SKM-1 (cell line): ENCODE data around the gene ANKRD30B.
"Not testable (repeated sequence)": the region's sequence is repeated elsewhere in the genome, so short reads cannot be mapped to it uniquely, and the experiment has no call there.

ENCODE experiments used
- DNase-seq: peaks from one replicate; lab custom pipeline; 2025; ENCODE audit not compliant: unreplicated experiment; lab: John Stamatoyannopoulos, UW

The ANKRD30B gene, protein sequence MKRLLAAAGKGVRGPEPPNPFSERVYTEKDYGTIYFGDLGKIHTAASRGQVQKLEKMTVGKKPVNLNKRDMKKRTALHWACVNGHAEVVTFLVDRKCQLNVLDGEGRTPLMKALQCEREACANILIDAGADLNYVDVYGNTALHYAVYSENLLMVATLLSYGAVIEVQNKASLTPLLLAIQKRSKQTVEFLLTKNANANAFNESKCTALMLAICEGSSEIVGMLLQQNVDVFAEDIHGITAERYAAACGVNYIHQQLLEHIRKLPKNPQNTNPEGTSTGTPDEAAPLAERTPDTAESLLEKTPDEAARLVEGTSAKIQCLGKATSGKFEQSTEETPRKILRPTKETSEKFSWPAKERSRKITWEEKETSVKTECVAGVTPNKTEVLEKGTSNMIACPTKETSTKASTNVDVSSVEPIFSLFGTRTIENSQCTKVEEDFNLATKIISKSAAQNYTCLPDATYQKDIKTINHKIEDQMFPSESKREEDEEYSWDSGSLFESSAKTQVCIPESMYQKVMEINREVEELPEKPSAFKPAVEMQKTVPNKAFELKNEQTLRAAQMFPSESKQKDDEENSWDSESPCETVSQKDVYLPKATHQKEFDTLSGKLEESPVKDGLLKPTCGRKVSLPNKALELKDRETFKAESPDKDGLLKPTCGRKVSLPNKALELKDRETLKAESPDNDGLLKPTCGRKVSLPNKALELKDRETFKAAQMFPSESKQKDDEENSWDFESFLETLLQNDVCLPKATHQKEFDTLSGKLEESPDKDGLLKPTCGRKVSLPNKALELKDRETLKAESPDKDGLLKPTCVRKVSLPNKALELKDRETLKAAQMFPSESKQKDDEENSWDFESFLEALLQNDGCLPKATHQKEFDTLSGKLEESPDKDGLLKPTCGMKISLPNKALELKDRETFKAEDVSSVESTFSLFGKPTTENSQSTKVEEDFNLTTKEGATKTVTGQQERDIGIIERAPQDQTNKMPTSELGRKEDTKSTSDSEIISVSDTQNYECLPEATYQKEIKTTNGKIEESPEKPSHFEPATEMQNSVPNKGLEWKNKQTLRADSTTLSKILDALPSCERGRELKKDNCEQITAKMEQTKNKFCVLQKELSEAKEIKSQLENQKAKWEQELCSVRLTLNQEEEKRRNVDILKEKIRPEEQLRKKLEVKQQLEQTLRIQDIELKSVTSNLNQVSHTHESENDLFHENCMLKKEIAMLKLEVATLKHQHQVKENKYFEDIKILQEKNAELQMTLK (N-terminal part only)

DNA sequence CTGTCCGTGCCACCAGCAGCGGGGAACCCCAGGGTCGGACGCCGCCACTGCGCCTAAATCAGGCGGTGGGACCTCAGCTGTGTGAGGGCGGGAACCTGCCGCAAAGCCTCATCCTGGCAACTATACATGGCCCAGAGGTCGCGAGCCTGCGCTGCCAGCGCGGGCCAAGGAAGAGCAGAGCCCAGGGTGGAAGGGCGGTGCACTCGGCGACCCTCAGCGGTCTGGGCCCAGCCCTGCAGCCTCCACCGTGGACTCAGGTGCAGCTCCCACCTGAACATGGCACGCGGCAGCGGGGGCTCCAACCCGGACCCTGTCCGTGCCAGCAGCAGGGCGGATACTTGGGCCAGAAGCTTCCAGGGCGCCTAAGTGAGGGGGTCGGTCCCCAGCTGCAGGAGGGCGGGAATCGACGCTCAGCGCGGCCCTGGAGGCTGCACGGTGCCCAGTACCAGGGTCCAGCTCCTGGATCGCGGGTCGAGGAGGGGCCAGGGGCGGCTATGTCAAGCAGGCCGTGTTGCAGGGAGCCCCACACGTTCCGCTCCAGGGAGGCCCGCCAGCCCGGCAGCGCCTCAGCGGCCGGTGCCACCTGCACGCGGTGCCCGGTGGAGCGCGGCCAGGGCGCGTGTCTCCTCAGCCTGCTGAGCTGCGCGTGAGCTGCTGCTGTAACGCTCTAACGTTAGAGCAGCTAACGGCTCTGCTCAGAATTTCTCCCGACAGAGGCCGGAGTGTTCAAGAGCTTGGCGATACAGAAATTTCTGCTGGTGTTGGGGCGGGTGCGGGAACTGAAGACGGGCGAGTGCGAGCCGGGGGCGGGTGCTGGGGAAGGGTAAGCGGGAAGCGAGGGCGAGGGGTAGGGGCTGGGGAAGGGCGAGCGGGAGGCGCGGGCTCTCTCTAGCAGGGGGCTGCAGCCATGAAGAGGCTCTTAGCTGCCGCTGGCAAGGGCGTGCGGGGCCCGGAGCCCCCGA lies at the start of gene ANKRD30B:
TSS of gene ANKRD30B (plus strand) at position 660 of the 962 bp plus-strand sequence. CDS start at position 908, 248 bp downstream.
- no peak for DNase-seq

DNA sequence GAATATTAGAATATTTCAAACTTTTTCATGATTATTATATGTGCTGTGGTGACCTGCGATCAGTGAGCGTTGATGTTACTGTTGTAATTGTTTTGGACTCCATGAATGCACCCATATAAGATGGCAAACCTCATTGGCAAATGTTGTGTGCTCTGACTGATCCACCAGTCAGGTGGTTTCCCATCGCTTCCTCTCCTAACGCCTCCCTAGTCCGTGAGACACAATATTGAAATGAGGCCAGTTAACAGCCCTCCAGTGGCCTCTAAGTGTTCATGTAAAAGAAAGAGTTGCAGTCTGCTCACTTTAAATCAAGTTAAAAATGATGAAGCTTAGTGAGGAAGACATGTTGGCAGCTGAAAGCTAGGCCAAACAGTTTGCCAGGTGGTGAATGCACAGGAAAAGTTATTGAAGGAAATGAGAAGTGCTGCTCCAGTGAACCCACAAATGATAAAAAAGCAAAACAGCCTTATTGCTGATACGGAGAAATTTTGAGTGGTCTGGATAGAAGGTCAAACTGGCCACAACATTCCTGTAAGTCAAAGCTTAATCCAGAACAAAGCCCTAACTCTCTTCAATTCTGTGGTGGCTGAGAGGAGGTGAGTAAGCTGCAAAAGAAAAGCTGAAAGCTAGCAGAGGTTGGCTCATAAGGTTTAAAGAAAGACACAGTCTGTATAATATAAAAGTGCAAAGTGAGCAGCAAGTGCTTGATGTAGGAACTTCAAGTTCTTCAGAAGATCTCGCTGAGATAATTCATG lies 46.5 kb upstream of the ANKRD30B start:
- DNase-seq, result not testable (repeated sequence)

DNA sequence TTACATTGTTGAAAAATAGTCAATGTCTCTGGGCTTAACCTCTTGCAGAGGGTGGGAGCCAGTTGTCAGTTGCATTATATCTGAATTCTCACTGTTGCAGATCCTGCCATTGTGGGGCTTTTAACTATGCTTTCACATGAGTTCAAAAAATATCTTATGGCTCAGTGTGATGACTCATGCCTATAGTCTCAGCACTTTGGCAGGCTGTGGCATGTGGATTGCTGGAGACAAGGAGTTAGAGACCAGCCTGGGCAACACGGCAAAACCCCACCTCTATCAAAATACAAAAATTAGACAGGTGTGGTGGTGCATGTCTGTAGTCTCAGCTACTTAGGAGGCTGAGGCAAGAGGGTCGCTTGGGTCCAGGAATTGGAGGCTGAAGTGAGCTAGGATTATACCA lies 38.2 kb upstream of the ANKRD30B start:
- DNase-seq, result not testable (repeated sequence)

DNA sequence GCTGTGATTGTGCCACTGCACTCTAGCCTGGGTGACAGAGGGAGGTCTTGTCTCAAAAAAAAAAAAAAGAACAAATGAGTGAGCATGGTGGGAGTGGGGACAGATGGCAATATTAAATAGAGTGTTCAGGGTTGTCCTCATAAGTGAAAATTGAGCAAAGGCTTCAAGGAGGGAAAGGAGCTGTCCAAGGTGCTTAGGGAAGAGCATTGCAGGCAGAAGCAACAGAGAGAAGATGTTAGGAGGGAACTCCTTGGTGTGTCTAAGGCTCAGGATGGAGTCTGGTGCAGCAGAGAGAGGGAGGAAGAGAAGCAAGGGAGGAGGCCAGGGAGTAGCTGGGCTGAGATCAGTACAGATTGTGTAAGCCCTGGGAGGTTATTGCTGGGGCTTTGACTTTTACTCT lies 26.4 kb upstream of the ANKRD30B start:
- DNase-seq, result not testable (repeated sequence)

DNA sequence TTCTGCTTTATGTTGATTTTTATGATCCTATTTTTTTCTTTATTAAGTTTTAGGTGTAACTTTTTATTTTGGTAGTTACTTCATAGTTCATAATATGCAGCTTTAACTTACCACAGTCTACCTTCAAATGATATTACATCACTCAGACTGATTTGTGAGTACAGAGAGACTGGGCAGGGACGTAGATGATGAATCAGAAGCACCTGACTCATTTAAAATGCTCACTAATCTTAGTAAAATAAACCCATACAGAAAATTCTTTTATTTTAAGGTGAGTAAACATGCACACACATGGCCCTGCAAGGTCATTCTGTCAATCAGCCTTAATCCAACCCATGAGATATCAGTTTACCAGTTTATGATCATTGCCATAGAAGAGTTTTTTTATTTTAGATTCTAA lies 8.9 kb upstream of the ANKRD30B start:
- not testable (repeated sequence) for DNase-seq

GRCh38 chr18:14746897-14747296 lies 1.1 kb upstream of the ANKRD30B start:
- no peak for DNase-seq

- DNase-seq, result no peak
Observed at GRCh38 chr18:14748496-14748895, 524 bp downstream of the ANKRD30B start.

DNA sequence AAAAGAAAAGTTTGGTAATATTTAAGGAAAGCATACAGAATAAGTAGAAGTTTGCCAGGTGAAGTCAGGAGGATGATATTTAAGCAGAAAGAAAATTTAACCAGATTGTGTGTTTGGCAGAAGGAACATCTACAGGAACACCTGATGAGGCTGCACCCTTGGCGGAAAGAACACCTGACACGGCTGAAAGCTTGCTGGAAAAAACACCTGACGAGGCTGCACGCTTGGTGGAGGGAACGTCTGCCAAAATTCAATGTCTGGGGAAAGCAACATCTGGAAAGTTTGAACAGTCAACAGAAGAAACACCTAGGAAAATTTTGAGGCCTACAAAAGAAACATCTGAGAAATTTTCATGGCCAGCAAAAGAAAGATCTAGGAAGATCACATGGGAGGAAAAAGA lies 15.6 kb downstream of the ANKRD30B start:
- not testable (repeated sequence) for DNase-seq

- DNase-seq, result no peak
Observed at GRCh38 chr18:14767474-14767873, 19.5 kb downstream of the ANKRD30B start.

- no peak for DNase-seq
Observed at GRCh38 chr18:14768241-14768640, 20.3 kb downstream of the ANKRD30B start.

DNA sequence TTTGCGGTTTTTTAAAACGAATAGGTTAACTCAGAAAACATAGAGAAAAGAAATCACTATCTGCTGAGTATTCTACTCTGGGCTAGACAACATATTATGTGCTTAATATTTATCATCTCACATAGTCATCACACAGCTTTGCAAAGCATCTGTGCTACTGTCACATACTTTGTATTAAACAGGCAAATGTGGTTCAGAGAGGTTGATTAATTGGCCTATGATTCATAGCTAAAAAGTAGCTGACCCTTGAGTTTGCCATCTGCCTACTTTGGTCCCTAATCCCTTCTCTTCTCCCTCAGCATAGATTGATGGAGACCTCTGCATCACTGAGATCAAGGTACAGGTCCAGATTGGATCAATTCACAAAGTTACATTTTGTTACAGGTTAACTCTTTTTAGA lies 21.4 kb downstream of the ANKRD30B start:
- DNase-seq, result no peak

DNA sequence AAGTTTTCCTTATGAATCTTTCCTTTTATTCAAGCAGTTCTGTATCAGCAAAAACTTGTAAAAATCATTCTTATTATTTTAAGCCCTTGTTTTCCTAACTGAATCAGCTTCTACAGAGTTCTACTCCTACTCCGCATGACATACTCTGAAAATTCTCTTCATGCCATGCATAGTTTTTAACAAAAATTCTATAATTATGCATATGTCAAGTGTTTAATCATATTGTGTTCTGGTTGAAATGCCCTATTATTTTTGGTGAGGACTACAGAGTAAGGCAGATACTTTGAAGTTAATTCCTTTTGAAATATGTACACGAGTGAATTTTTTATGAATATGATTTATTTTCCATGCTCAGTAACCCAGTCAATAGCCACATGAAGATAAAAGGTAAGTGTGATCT lies 28.8 kb downstream of the ANKRD30B start:
- DNase-seq, result no peak

DNA sequence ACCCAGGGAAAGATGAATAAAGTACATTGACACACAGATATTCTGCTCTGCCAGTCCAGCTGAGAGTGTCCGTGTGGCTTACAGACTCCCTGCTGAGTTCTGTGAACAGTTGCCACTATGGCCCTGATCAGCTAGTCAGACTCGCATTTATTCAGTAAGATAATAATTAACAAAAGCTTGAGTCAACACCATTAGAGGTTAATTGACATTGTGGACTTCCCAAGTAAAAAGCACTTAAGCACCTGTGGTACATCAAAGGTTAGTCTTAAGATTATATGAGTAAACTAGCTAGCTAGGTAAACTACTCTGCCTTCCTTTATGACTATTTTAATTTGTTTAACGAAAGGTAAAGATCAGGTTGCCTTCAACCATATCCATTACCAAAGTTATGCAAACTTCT lies 33.7 kb downstream of the ANKRD30B start:
- DNase-seq, result no peak

- DNase-seq, result no peak
Observed at GRCh38 chr18:14784133-14784532, 36.2 kb downstream of the ANKRD30B start.

DNA sequence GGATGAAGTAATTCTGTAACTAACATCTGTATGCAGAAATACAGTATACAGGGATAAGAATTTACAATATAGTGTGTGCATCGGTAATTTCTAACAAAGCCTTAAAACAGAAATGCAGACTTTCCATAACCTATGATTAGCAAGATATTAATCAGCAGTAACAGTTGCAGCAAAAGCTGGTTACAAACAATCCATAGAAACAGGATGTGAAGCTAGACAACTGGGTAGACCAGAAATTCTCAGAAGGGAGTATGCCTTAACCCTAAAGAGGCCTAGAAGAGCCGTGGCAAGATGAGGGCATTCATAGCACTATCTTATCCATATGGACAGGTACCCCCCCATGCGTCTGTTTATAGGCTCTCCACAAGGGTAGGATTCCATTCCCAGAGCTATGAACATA lies 48.9 kb downstream of the ANKRD30B start:
- not testable (repeated sequence) for DNase-seq

GRCh38 chr18:14797969-14798764 lies 50.2 kb downstream of the ANKRD30B start:
- DNase-seq, result not testable (repeated sequence)

DNA sequence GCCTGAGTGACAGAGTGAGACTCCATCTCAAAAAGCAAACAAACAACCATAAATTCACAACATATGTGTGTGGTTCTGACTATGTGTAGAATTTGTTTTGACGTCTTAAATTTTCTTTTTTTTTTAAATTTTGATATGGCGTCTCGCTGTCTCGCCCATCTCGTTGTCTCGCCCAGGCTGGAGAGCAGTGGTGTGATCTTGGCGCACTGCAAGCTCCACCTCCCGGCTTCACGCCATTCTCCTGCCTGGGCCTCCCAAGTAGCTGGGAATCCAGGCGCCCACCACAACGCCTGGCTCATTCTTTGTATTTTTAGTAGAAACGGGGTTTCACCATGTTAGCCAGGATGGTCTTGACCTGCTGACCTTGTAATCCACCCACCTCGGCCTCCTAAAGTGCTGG lies 63.1 kb downstream of the ANKRD30B start:
- DNase-seq, result not testable (repeated sequence)

GRCh38 chr18:14826972-14827632 lies 79.1 kb downstream of the ANKRD30B start:
- DNase-seq, result not testable (repeated sequence)
